Parathyroid adenoma (tissue), 2 donors: ENCODE results near the gene LY6G6C.

Experiments
- H2AFZ ChIP-seq: fragments of 300-600 bp; sonication (generic); one replicate; pipeline ENCODE4 v1.7.0; 2017; ENCODE audit warnings: antibody characterized with exemption, mild to moderate bottlenecking
- H3K27ac ChIP-seq: fragments of 300-600 bp; sonication (generic); one replicate; pipeline ENCODE4 v1.7.0; 2017
- H3K27me3 ChIP-seq: fragments of 300-600 bp; sonication (generic); one replicate; pipeline ENCODE4 v1.7.0; 2017; ENCODE audit warnings: low read length; ENCODE audit not compliant: control insufficient read depth, insufficient read depth
- H3K36me3 ChIP-seq: fragments of 300-600 bp; sonication (generic); one replicate; pipeline ENCODE4 v1.7.0; 2017; ENCODE audit warnings: low read length; ENCODE audit not compliant: control insufficient read depth, insufficient read depth
- H3K4me1 ChIP-seq: fragments of 300-600 bp; sonication (generic); one replicate; pipeline ENCODE4 v1.7.0; 2017; ENCODE audit warnings: control low read depth
- H3K4me2 ChIP-seq: fragments of 300-600 bp; sonication (generic); one replicate; pipeline ENCODE4 v1.7.0; 2017; ENCODE audit warnings: low read length
- H3K4me3 ChIP-seq: fragments of 300-600 bp; sonication (generic); one replicate; pipeline ENCODE4 v1.7.0; 2017; ENCODE audit warnings: low read depth, low read length
- H3K79me2 ChIP-seq: fragments of 300-600 bp; sonication (generic); one replicate; pipeline ENCODE4 v1.7.0; 2017; ENCODE audit warnings: control low read depth
- H3K9ac ChIP-seq: fragments of 300-600 bp; sonication (generic); one replicate; pipeline ENCODE4 v1.7.0; 2017; ENCODE audit warnings: mild to moderate bottlenecking
- H3K9me3 ChIP-seq: fragments of 300-600 bp; sonication (generic); one replicate; pipeline ENCODE4 v1.7.0; 2017; ENCODE audit warnings: low read length; ENCODE audit not compliant: control insufficient read depth
- TF ChIP-seq, protein P1 (sequence below): fragments of 300-600 bp; sonication (generic); IDR thresholded peaks from one replicate; pipeline ENCODE4 v1.7.0; 2017; ENCODE audit warnings: antibody characterized with exemption, mild to moderate bottlenecking
- donor health status: primary hyperparathyroidism.

Gene LY6G6C

DNA sequence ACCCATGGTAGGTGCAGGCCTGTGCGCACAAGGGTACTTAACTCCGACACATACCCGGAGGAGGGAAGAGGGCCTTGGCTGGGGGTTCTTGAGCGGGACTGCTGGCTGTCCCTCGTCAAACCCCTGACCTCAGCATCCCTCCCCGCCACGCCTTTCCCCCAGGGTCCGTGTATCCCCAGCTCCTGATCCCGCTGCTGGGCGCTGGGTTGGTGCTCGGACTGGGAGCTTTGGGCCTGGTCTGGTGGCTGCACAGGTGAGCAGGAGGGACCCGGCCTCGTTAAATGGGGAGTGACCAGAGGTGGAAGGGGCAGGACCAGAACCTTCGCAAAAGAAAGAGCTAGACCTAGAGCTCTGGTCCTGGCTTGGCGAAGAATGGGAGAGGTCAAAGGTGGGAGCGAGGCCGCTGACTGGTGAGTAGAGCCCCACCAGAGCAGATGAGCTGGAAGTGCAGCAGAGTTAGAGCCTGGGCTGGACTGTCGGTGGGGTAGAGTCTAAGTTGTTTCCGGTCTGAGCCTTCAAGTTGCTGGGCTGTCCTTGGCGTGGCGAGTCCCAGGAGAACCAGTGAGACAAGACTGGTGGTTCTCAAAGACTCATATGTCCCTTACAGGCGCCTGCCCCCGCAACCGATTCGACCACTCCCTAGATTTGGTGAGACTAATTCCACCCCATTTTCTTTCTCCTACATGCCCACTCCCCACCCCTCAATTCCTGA lies 2.6 kb upstream of the LY6G6C start:
- Histone ChIP-seq H3K27me3 (no peaks in the 10 kb centered on the region), H3K36me3 (no peaks in the 10 kb centered on the region), H3K9ac (no peak overlapping the region), H3K9me3 (no peaks in the 10 kb centered on the region), H3K4me3 (no peak overlapping the region), H3K4me2 (no peak overlapping the region), H3K79me2 (no peaks in the 10 kb centered on the region), H3K27ac (no peak overlapping the region), H2AFZ (no peak overlapping the region), H3K4me1 (no peaks in the 10 kb centered on the region)
- TF ChIP-seq, protein P1, sequence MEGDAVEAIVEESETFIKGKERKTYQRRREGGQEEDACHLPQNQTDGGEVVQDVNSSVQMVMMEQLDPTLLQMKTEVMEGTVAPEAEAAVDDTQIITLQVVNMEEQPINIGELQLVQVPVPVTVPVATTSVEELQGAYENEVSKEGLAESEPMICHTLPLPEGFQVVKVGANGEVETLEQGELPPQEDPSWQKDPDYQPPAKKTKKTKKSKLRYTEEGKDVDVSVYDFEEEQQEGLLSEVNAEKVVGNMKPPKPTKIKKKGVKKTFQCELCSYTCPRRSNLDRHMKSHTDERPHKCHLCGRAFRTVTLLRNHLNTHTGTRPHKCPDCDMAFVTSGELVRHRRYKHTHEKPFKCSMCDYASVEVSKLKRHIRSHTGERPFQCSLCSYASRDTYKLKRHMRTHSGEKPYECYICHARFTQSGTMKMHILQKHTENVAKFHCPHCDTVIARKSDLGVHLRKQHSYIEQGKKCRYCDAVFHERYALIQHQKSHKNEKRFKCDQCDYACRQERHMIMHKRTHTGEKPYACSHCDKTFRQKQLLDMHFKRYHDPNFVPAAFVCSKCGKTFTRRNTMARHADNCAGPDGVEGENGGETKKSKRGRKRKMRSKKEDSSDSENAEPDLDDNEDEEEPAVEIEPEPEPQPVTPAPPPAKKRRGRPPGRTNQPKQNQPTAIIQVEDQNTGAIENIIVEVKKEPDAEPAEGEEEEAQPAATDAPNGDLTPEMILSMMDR: no peak

DNA sequence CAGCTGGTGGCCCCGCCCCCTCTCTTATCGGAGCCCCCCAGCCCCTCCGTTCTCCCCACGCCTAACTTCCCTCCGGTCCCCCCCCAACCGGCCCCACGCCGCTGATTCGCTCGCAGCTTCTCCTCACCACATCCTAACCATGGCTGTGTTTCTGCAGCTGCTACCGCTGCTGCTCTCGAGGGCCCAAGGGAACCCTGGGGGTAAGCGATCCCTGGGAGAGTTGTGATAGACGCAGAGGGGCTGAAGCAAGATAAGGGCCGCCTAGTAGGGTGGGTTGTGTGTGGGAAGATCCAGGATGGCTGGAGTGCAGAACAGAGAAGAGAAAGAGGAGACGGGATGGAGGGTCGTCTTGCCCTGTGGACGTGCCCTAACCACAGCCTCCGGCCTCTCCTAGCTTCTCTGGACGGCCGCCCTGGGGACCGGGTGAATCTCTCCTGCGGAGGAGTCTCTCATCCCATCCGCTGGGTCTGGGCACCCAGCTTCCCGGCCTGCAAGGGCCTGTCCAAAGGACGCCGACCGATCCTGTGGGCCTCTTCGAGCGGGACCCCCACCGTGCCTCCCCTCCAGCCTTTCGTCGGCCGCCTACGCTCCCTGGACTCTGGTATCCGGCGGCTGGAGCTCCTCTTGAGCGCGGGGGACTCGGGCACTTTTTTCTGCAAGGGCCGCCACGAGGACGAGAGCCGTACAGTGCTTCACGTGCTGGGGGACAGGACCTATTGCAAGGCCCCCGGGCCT lies 1.9 kb upstream of the LY6G6C start, which contains the start of gene MPIG6B:
Gene MPIG6B, plus strand, starts transcription at position 129 of the 735 bp plus-strand sequence. Its CDS starts 11 bp downstream, at position 140.
- no peak within 1 kb of the TSS for H3K4me3 ChIP-seq
- H3K9ac ChIP-seq: no peak within 1 kb of the TSS
- no peaks in the 10 kb centered on the region for H3K36me3 ChIP-seq
- H3K79me2 ChIP-seq: no peaks in the 10 kb centered on the region
- no peak within 1 kb of the TSS for H3K4me2 ChIP-seq
- no peaks in the 10 kb centered on the region for H3K27me3 ChIP-seq
- H3K9me3 ChIP-seq: no peaks in the 10 kb centered on the region
- no peak within 1 kb of the TSS for H3K27ac ChIP-seq
- H3K4me1 ChIP-seq: peaks cover 6% of the 10 kb centered on the region
- TF ChIP-seq, protein P1: no peak
- H2AFZ ChIP-seq: no peak within 1 kb of the TSS

DNA sequence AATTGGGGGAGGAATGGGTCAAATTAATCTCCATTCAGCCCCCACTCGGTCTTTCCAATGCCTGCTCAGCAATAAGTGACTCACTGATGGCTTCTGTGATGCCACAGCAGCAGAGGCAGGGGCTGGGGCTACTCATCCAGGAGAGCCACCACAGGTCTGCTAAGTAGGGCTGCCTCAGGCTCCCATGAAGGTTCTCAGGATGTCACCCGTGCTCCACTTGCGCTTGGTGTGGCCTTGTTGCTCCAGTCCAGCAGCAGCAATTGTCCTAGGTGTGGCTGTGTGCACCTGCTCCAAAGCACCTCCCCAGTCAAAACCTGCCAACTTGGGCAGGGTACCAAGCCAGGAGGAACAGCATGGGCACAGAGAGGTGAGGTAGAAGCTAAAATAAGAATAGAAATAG lies 627 bp upstream of the LY6G6C start:
- no peaks in the 10 kb centered on the region for H3K79me2 ChIP-seq
- TF ChIP-seq, protein P1: no peak
- no peak overlapping the region for H3K27ac ChIP-seq
- no peaks in the 10 kb centered on the region for H3K36me3 ChIP-seq
- no peaks in the 10 kb centered on the region for H3K27me3 ChIP-seq
- no peak overlapping the region for H3K9ac ChIP-seq
- no peak overlapping the region for H2AFZ ChIP-seq
- no peaks in the 10 kb centered on the region for H3K9me3 ChIP-seq
- peaks cover 14% of the 10 kb centered on the region for H3K4me1 ChIP-seq
- no peak overlapping the region for H3K4me3 ChIP-seq
- H3K4me2 ChIP-seq: no peak overlapping the region

DNA sequence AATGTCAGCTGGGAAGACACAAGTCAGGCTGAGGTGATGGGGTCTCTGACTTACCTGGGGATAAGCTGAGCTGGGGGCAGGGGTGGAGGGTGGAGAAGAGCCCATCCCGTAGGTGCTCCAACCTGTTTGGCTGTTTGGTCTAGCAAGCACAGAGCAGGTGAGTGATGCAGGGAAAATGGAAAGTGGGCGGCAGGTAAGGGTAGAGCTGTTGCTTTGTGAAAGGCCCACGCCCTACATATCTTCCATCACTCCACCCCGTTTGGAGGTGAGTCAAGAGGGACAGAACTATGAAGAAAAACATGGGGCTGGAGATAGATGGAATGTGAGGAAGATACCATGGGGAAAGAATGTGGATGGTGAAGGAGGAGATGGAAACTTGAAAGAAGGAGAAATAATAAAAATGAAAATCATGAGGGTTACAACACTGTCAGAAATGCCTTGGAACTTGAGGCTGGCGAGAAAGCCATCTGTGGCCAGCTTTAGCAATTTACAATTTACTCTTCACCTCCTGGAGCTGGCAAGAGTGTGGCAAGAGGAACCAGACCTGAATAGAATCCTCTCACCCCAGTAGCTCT lies 1.3 kb downstream of the LY6G6C start:
- Histone ChIP-seq H3K27me3 (no peaks in the 10 kb centered on the region), H3K4me1 (peaks cover 14% of the 10 kb centered on the region), H3K4me2 (no peak overlapping the region), H3K9me3 (no peaks in the 10 kb centered on the region), H3K9ac (no peak overlapping the region), H3K36me3 (no peaks in the 10 kb centered on the region), H2AFZ (no peak overlapping the region), H3K27ac (no peak overlapping the region), H3K79me2 (no peaks in the 10 kb centered on the region), H3K4me3 (no peak overlapping the region)
- TF ChIP-seq, protein P1: no peak
